CD1c-positive myeloid dendritic cell (primary cell): ENCODE measurements around the gene SPTBN5.
"Not testable (repeated sequence)": the region's sequence is repeated elsewhere in the genome, so short reads cannot be mapped to it uniquely, and the experiment has no call there.

ENCODE experiments used
- DNase-seq: peaks from one replicate; pipeline ENCODE4 v3.0.0-alpha.2; 2016; ENCODE audit errors: extremely low spot score

The SPTBN5 gene

DNA sequence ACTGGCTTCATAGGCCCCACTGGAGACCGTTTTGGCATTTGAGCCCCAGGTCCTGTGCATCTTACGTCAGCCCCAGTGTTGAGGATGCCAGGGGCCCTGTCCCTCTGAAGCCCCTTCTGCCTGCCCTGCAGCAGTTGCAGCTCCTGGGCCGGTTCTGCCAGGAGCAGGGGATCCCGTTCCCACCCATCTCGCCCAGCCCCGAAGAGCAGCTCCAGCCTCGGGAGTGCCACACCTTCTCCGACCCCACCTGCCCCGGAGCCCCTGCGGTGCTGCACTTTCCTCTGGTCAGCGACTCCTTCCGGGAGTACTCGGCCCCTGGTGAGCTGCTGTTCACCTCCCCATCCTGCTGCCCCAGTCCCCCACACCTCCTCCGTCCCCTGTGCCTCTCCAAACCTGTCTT, 46.6 kb downstream of the SPTBN5 start:
- DNase-seq: no peak

DNA sequence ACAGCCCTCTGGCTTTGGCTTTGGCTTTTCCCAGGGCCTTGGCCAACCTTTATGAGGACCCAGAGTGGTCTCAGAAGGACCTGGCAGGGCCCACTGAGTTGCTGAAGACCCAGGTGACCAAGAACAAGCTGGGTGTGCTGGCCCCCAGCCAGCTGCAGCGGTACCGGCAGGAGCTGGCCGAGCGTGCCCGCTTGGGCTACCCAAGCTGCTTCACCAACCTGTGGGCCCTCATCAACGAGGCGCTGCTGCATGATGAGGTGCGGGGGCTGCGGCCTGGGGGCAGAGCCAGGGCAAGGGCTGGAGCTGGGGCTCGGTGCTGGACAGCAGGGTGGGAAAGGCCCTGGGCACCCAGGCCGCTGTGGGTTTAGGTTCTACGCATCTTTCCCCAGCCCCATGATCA, 49.0 kb downstream of the SPTBN5 start:
- no peak for DNase-seq

DNA sequence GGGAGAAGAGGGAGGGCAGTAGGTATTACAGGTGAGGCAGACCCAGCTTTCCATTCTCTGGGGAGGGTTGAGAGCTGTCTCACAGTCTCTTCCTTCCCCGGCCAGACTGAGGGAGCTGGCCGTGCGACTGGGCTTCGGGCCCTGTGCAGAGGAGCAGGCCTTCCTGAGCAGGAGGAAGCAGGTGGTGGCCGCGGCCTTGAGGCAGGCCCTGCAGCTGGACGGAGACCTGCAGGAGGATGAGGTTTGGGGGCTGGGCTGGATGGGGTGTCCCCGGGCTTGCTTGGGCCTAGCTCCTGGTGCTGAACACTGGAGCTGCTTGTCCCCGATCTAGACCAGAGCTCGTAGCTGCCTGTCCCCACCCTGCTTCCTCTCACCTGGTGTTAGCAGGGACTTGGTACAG, 50.3 kb downstream of the SPTBN5 start:
- no peak for DNase-seq

DNA sequence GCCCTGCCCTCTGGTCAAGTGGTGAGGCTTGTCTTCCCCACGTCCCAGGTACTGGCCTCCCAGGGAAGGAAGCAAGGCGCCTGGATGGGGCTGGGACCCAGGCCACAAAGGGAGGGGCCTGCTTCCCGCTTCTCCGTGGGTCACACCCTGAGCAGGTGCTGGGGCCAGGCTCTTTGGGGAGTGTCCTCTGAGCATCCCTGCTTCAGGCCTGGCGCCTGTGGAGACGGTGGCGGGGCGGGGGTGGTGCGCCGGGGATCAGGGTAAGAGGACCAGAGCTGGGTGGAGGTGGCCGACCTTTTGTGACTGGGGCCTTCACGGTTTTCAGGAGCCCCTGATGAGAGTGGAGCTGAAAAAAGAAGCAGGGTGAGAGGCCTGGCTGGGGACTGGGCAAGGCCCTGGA, 51.6 kb downstream of the SPTBN5 start:
- no peak for DNase-seq

DNA sequence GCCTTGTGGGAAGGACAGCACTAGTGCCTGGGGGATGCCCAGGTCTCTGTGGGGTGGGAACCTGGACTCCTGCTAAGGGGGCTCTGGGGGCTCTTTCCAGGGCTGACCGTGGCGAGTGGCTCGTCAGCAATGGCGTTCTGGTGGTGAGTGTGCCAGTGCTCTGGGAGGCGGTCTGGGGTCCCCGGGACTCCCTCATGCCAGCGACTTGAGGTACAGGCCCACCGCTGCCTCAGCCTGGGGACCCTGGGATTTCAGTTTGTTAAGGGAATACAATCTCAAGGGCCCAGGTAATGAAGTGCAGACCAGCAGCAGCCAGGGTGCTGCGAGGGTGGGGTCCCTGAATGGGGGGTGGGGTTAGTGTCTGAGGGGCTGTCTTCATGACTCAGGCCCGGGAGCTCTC, 52.7 kb downstream of the SPTBN5 start:
- no peak for DNase-seq

DNA sequence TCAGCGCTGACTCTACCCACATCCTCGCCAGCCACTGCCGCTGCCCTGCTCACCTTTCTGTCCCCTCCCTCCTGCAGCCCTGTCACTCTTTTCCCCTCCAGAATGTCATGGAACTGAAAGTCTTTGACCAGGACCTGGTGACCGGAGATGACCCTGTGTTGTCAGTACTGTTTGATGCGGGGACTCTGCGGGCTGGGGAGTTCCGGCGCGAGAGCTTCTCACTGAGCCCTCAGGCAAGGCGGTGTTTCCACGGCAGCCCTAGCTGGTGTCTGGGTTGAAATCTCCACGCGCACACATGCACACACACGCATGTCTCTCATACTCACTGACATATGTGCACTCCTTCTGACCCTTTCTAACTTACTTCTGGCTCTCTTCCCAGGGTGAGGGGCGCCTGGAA, 53.2 kb downstream of the SPTBN5 start:
- no peak for DNase-seq

DNA sequence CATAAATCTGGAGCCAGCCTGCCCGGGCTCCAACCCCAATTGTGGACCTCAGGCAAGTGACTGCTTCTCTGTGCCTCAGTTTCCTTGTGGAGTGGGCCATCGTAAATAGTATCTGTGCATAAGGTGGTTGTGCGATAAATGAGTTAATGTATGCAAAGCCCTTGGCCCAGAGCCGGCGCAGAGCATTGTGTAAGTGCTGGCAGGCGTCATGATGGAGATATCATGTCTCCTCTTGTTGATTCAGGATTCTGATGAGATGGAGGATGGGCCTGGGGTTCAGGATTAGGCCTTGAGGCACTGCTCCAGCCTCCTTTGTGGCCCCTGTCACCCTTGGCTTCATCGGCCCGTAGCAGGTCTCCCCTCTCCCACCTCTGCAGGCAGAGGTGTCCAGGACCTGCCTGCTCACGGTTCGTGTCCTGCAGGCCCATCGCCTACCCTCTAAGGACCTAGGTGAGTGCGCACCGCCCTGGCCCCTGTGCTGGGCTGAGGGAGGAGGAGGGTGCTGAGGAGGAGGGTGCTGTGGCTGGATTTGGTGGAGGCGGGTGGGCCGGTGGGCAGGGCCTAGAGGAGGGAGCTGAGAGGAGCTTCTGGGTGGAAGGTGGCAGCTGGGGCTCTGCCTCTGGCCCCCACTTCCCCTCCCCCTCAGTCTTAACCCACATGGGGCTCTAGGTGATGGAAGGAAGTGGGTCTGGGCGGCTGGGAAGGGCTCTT, 53.9 kb downstream of the SPTBN5 start:
- no peak for DNase-seq

DNA sequence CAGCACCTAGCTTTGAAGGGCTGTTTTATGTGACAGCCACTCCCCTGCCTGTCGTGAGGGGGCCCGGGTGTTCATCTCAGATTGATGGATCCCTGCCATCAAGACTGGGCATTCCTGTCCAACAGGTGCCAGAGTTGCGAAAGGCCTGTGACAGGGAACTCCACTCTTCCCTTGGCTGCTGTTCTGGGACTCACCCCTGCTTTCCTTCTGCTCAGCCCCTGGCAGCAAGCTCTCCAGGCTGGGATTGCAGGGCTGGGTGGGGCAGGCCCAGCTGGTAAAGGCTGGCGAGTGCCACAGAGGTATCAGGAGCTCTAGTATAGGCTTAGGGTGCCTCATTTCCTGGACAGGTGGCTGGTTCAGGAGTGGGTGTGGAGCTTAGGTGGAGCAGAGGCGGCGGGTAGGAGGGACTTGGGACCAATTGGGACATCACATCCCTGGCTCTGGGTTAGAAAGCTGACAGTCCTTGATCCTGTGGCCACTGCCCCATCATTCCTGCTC, 55.4 kb downstream of the SPTBN5 start, which contains the start of gene PLA2G4B:
Gene PLA2G4B (plus strand): TSS at position 448 of the 498 bp plus-strand sequence. CDS start 67 bp downstream, outside the sequence.
- no peak for DNase-seq

DNA sequence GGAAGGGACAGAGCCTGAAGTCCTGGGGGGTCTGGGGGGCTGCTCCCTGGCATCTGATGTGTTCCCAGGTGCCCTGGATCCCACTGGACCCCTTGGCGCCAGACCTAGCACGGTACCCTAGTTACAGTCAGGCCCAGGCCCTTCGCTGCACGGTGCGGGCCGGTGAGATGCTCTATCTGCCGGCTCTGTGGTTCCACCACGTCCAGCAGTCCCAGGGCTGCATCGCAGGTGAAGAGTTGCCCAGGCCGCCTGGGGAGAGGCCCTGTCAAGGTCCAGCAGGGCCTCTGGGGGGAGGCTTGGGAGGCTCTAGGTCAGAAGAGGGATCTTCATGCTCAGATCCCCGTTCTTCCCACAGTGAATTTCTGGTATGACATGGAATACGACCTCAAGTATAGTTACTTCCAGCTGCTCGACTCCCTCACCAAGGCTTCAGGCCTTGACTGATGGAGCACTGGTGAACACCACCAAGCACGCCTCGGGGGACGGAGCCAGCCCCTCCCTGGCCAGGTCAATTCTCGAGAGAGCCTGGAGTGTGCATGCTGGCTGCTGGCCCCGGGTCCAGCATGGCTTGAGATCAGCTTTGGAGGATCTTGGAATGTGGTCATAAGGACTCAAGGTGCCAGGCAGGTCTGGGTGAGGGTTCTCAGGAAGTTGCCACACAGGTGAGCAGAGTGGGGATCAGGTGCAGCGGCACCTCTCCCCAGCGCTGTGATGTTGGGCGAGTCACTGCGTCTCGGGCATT, 57.0 kb downstream of the SPTBN5 start:
- no peak for DNase-seq

DNA sequence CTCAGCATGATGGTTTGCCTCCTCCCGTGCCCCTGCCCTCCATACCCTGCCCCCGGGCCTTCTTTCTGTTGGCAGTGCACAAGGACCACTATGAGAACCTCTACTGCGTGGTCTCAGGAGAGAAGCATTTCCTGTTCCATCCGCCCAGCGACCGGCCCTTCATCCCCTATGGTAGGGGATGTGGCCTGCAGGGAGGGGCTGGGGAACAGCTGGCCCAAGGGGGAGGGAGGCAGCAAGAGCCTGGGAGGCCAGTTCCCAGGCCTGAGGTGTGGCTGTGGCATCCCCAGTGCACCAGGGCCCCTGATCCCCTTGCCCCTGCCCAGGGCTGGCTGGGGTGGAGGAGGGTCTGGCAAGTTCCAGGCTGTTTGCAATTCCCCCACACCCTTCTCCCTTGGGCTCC, 57.8 kb downstream of the SPTBN5 start:
- DNase-seq: no peak

DNA sequence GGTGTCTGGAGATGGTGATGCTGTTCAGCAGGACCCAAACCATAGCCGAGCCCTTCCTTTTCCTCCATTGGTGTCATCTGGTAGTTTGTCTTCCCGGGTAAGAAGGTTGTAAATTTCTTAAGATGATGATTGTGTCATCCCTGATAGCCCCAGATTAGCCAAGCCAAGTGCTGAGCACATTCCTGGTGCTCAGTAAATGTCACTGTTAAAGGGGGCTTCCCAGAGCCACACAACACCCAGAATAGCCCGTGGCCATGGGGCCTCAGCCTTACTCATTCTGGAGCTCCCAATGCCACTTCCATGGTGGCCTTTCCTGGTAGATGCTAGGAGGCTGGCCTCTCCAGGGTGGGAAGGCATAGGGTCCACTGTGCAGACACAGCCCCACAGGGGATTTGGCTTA, 59.8 kb downstream of the SPTBN5 start:
- DNase-seq: no peak

DNA sequence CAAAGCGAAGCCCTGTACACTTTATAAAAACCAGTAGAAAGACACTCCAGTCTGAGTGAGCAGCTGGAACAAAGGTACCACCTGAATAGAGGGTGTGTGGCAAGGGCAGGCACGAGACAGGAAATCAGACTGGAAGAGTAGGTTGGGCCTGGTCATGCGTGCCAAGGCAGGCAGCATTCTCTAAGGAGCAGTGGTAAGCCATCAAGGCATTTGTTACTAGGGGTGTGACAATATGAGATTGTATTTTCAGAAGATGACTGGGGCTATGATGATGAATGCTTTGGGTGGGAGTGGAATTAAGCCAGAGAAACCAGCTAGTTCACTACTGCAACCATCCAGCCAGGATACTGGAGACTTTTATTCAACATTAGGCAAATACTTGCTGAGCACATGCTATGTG, 61.0 kb downstream of the SPTBN5 start:
- no peak for DNase-seq

DNA sequence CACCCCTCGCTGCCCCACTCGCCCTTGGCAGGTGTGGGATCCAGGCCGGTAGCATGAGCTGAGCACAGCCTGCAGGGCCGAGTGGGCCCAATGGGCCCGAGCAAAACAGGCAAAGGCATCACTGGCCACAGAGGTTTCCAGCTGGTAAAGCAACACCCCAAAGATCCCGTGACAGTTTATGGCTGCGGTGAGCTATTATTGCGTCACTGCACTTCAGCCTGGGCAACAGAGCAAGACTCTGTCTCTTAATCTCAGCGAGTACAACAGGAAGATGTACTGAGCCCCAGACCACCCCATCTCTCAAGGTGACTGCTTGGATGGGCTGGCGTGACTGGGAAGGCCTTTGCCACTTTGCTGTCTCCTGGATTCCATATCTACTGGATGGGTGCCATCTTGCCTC, 61.6 kb downstream of the SPTBN5 start:
- no peak for DNase-seq

DNA sequence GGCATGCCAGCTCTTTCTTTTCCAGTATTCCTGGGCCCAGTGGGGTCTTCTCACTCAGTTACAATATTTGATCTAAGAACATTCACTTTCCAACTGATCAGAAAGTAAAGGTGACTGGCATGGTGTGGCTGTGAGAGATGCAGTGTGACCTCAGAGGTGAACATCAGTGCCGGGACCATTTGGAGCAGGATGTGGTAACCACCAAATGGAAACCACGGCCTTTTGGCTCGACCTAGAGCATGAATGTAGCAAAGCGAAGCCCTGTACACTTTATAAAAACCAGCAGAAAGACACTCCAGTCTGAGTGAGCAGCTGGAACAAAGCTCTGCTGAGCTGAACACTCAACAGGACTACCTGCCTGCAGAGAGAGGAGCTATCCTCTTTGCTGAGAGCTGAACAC, 62.6 kb downstream of the SPTBN5 start:
- not testable (repeated sequence) for DNase-seq

DNA sequence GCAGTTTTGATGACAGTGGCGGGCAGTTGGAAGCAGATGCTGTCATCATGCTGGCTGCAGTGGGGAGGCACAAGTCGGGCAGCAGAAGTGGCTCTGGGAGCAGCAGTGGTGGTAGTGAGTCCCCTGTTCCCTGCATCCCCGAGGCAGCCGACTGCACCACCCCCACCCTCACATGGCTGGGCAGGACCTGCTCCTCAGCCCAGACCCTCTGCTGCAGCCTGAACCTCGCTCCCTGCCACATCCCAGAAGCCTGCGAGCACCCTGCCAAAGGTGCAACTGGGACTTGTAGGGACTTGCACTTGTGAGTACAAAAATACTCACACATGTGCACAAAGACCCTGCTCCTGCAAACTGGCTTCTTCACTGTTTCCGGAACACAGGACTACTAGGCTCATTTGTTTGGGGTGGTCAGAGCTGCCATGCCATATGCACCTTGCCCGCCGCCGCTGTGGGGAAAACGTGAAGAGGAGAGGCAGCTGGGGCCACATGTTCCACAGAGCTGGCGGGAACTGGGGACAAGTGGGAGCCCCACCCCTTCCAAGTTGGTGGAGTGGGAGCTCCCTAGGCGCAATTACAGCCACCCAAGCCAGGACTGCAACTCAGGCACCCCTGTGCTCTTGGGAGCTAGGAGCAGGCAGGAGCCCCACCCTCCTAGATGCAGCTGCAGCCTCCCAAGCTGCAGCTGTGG, 63.8 kb downstream of the SPTBN5 start:
- DNase-seq: no peak

DNA sequence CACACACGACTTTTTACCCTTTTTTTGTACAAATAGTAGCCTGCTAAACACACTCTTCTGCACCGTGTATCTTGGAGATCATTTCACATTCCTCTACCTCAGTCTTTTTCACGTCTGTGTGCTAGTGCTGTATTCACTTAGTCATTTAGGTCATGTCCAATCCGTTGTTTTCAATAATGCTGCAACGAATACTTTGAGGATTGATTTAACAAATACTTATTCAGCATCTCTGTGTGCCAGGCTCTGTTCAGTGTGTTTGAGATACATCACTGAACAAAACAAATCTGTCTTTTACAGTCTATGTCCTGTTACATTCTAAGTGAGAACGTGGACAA, 65.1 kb downstream of the SPTBN5 start:
- no peak for DNase-seq

DNA sequence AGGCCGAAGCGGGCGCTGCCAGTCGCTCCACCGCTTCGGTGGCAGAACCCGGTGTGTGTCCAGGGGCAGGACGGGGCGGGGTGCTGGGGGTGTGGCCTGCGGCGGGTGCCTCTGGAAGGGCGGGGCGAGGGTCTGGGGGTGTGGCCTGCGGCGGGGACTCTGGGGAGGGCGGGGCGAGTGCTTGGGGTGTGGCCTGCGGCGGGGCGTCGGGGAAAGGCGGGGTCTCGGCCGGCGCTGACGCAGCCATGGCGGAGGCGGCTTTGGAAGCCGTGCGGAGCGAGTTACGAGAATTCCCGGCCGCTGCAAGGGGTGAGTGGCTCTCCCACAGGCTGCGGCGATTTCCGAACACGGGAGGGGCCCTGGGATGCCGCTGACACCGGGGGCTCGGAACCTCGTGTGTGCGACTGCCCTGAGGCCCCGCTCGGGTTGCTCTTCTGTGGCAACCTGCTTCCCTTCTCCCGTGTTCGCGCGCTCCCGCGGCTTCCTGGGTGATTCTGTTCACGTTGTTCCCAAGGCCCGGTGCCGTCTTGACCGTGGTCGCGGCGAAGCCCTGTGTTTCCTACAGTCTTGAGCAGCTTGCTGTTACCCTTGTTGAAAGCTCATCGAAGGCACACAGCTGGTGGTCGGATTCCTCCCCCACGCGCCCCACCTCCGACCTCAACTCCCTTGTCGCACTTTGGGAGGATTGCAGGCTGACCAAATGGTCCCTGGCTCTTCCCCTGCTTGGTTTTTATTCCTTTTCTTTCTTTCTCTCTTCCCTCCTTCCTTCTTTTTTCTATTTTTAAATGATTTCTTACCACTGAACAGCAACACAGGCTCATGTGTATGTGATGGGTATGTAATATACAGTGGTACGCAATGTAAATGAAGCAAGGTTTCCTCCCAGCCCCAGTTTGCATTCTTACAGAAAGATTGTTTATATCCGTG, 65.7 kb downstream of the SPTBN5 start, which contains the start of gene JMJD7:
Gene JMJD7 (plus strand): TSS at position 213 of the 927 bp plus-strand sequence. CDS start 33 bp downstream, at position 246.
- DNase-seq: peak; percentile 96

DNA sequence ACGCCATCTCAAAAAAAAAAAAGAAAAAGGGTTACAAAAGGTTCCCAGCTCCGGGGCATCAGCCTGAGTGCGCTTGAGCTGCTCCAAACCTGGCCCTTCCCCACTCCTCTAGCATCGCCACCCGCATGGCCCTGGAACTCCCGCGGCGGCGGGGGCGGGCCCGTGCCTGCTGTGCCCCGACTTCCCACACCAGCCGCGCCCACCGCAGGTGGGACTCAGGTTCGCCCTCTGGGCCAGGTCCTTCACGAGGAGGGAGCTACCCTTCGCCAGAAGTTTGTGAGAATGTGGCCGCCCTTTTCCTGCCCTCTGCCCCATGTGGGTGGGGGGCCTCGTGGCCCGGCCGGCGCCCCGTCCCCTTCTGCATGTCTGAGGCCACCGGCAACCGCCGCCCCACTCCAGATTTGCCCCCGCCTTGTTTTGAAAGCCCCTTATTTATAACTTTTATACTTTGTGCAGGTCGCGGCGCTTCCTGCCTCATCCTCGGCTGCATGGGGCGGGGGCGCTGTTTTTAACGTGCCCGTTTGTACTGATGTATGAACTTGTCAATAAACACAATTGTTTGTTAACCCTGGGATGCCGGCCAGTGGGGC, 66.5 kb downstream of the SPTBN5 start:
- DNase-seq: peak; percentile 5

DNA sequence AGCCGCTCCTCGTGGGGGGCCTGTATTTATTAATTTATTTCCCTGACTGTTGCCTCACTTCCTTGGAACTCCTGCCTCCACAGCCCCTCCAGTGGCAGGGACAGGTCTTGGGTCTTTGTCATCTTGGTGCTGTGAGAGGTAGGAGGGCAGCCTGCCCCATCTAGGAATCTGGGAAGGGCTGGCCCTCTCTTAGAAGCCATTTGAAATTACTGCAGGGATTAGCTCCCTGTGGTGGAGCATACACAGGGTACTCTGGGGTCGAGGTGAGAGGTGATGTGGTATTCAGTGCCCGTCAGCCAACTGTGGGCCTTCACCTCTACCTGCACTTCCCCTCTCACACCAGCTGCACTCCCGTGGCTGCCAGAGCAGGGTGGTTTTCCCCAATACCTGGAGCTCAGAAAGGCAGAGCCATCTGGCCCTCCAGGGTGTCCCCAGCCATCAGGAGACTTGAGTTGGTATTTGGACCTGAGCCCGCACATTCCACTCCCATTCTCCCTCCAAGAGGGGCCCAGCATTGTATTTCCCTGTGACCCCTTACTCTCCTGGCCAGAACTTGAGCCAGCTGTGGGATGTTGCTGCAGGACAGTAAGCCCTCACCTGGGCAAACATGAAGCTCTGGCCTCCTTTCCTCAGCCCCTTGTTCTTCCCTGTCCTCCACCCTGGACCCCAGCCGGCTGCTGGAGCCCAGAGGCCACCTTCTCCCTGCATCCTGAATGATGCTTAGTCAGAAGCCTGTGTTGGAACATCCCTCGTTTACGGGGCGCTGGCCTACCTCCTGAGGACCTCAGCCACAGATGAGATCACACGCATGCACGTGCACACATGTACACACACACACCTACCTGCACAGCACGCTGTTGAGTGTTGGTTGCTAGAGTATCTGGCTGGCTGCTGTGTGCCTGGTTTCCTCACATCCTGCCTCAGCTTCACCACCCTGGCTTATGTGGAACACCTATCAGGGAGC, 68.0 kb downstream of the SPTBN5 start:
- no peak for DNase-seq

DNA sequence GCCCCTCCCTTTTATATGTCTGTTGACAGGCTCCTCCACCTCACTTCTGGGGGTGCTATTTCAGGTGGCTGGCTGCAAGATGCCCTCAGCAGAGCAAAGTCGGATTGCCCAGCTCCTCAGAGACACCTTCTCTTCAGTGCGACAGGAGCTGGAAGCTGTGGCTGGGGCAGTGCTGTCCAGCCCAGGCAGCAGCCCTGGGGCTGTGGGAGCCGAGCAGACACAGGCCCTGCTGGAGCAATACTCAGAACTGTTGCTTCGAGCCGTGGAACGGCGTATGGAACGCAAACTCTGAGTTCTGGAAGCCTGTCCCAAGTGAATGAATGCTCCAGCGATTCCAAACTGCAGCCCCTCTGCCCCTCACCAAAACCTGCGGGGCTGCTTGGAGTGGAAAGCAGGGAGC, 68.7 kb downstream of the SPTBN5 start:
- DNase-seq: no peak
